ENCODE data around the gene ALX3.

Gene ALX3

DNA sequence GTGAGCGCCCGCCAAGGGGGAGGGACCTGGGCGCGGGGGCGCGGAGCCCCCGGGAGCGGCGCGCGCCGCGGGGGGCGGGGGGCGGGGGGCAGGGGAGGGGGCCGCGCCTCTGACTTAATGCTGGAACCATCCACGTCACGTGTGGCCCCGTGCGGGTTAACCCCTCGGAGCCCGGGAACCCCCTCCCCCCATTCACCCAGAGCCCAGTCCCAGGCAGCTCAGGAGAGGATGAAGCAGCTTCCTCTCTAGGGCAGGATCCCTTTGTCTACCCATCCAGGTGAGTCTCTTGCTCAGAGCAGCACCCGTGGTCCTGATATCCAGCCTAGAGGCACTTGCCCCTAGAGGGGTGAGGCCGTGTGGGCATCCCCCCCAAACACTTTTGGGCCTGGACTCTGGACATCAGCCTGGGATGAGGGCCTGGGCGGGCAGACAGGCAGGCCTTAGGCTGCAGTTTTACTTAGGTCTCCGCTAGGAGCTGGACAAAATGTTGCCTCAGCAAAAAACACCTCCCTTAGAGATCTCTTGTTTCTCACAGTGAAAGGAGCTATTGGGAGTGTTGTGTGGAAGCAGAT is at the start of gene ALX3:
Gene ALX3 (minus strand): TSS at position 2 of the 572 bp plus-strand sequence. CDS start 60 bp downstream, outside the sequence.
- FAIRE-seq = no peak

- FAIRE-seq = no peak
Observed at GRCh38 chr1:110119843-110120242, 49.4 kb upstream of the ALX3 start.

- FAIRE-seq = no peak
Observed at GRCh38 chr1:110118636-110119396, 48.3 kb upstream of the ALX3 start.

DNA sequence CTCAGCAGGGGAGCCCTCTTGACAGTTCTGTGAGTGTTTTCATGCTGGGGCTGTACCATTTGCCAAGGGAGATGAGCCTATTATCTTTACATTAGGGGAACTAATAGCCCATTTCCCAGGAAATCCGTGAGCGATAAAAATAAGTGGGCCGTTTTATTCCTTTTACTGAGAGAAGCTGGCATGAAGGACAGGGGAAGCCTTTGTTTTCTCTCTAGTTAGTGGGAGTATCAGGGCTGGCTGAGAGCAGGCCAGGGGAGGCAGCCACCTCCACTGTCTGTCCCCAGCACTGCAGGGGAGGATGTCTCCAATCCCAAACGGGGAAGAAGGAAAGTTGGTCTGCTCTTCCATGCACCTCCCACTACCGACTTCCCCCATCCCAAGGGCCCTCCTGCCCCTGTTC is 44.3 kb upstream of the ALX3 start:
- no peak for FAIRE-seq

DNA sequence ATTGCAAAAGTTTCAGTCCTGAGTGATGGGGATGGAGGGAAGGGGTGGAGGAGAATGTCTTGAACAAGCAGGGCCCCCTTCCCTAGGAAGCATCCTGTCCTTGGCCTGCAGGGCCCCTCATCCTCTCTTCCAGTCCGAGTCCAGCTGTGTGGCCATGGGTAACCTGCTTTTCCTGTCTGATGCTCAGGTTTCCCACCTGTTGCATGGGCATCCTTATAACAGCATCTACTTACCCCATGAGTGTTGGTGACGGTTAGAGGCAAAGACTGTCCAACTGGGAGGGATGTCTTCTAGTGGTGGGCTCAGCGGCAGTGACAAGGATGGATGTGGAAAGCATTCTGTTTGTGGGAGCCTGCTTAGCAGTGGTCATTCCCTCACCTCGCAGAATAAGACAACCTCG is 43.7 kb upstream of the ALX3 start:
- FAIRE-seq = no peak

GRCh38 chr1:110113551-110113950 is 43.1 kb upstream of the ALX3 start:
- FAIRE-seq = no peak

- no peak for FAIRE-seq
Observed at GRCh38 chr1:110112656-110113055, 42.2 kb upstream of the ALX3 start.

DNA sequence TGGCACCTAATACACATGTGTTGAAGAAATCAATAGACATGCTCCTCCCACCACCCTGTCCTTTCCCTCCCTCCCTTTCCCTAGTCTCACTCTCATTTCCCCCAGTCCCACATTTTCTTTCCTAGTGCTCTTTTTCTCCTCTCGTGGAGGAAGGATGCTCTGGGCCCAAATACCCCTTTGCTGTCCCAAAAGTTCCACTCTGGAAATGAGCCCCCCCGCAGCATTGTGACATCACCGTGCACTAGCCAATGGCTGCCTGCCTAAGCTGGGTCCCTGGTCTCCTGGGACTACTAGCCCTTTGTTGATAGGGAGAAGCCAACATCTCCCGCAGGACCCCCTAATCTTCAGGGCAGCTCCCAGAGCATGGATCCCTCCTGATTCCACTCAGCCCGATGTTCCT is 41.7 kb upstream of the ALX3 start, which contains the start of gene UBL4B:
Gene UBL4B (plus strand): TSS at position 301 of the 400 bp plus-strand sequence. CDS start 92 bp downstream, at position 393.
- FAIRE-seq = no peak

GRCh38 chr1:110111081-110111480 is 40.6 kb upstream of the ALX3 start:
- no peak for FAIRE-seq

GRCh38 chr1:110107867-110108469 is 37.5 kb upstream of the ALX3 start:
- no peak for FAIRE-seq

- FAIRE-seq = no peak
Observed at GRCh38 chr1:110106013-110106941, 35.8 kb upstream of the ALX3 start.

GRCh38 chr1:110102081-110102480 is 31.6 kb upstream of the ALX3 start:
- no peak for FAIRE-seq

DNA sequence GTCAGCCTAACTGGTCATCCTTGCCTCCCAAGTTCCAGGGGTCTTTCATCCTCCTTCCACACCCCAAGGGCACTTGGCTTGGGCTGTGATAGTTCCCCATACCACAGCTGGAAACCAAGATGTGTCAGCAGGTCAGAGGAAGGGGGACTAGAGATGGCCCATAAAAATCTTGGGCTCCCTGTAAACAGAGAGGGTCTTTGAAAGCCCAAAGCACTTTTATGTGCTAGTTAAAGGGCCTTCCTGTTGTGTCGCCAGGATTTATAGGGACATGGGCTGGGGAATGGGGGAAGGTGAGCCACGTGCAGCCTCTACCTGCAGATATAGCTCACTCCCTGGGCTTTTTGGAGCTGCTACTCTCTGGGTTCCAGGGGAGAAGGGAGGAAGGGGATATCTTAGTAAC is 29.9 kb upstream of the ALX3 start:
- FAIRE-seq = no peak

- FAIRE-seq = no peak
Observed at GRCh38 chr1:110098222-110099026, 28.0 kb upstream of the ALX3 start.

DNA sequence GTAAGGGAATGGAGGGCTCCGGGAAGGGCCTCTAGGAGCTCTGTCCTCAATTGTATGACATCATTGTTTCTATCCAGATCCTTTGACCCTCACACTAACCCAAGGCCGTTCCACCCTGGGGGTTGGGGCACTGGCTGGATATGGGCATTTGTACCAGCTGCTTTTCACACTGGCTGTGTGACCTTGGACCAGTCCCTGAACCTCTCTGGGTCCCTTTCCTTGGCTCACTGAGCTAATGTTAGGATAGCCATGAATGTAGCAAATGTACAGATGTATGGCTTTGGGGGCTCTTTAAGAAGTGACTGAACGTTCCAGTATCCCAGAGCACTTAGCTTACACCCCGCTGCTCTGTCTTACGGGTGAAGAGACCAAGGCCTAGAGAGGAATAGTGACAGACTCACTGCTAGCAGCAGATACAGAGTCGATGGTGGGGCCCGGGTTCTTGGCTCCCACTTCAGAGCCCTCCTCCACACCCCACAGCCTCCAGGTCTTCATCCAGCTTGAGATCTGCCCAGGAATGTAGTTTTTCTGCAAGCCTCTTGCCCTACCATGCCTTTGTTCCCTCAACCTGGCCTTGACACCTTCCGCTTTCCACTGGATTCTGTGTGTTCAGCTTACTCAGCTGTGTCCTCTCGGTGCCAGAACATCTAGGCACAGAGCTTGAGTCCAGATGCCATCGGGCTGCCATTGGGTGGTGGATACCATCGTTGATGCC is 27.2 kb upstream of the ALX3 start:
- no peak for FAIRE-seq

DNA sequence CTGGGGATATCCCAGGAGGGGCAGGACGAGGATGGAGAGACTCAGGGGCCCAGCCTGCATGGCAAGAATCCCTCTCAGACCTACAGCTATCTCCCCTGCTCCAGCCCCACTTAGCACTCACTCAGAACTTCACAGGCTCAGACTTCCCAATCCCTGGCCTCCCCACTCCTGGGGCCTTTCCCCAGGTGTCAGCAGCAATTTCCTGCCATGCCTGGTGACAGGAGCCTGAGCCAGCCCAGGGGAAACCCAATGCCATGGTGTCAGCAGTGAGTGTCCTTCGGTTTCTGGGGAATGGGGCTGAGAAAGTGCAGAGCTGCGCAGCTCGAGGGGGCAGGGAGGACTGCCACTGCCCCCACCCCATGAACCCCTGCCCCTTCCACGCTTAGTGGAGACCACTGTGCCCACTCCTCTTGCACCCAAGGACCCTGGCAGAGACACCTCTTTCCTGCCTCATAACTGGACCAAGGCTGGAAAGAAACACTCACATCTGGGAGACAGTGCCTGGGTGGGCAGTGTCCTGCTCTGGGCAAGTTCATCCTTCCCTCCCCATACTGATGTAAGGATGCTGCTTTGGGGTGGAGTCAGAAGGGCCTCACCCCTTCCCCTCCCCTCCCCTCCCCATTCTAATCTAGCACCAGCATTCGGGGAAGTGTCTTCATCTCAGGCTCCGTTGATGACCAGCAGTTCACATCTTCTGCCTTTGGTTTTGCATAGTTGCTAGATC is 24.6 kb upstream of the ALX3 start:
- no peak for FAIRE-seq

DNA sequence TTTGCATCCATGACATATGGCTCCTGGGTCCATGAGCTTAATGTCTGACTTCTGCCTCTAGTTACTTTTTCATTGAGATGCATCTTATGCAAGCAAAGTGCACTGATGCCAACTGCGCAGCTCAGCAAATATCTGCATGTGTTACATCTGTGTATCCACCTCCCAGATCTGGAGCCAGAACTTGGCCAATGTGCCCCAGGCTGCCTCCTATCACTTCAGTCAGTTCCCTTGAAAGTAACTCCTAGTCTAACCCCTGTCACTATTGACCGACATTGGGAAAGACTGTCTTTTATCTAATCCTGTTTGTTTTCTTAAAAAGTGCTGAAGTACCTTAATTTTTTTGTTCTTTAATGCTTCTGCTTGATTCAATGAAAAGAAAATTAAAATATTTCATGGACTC is 22.5 kb upstream of the ALX3 start:
- no peak for FAIRE-seq

DNA sequence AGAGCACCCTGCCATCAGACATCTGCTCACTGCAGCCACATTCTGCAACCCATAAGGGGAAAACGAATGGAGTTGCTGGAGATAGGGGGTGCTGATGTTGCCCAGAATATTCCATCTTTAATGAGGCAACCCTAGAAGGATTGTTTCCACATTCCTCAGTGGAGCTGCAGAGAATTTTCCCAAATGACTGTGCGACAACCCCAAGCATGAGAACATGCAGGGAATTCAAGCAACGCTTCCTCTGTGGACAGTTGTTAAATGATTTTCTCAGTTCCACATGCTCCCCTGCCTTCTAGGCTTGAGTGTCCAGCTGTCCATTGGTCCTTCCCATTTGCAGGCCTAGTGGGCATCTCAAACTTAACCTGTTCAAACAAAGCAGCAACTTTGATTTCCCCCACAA is 21.3 kb upstream of the ALX3 start:
- no peak for FAIRE-seq

GRCh38 chr1:110091381-110091780 is 20.9 kb upstream of the ALX3 start:
- FAIRE-seq = no peak

- no peak for FAIRE-seq
Observed at GRCh38 chr1:110089561-110090275, 19.2 kb upstream of the ALX3 start.
